Measurements from ENCODE around the gene GATA2. TPM values are rescaled to one million over a fixed set of nuclear protein-coding genes. Genes with fewer than 3 reads are reported as not detected.

GATA2 gene
- total RNA-seq, 6 donors from 2014 or later = 17.8 to 97.0 (median 63.0) TPM

DNA sequence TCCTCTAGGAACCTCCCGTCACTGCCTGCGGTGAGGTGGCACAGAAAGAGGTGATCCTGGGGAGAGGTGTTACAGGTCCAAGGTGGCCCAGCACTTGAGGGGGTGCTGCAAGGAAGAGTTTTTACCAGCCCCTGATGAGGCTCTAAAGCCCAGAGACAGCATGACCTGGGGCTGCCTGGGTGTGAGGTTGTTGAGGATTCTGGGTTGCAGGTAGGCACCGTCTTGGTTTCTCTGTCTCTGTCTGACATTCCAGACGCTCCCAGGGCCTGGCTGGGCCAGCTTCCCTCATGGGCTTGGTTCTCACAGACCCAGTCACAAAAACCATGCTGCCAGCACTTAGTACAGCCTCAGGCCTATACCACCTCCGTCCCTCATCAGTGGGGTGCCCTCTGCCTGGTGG is 57.4 kb downstream of the GATA2 start:
- DNase-seq (no peak), ATAC-seq (ENCODE audit: low FRiP score in 2 of 2) (no peak)
- Histone ChIP-seq H3K4me3 (no peak overlapping the region), H3K4me1 (peaks cover 9 to 13% (median 12%) of the 10 kb centered on the region in 4 donors), H3K27me3 (peaks cover 0 to 18% (median 8%) of the 10 kb centered on the region in 4 donors), H3K9me3 (no peaks in the 10 kb centered on the region), H3K27ac (no peak overlapping the region), H3K36me3 (no peaks in the 10 kb centered on the region)
- WGBS, 2 donors = 78 to 85% methylated on average over 1 to 5 of the region's 5 CpGs
- TF ChIP-seq POLR2A (IDR thresholded peaks at IDR 0.05) (no peak), POLR2AphosphoS5 (IDR thresholded peaks at IDR 0.05) (no peak)

DNA sequence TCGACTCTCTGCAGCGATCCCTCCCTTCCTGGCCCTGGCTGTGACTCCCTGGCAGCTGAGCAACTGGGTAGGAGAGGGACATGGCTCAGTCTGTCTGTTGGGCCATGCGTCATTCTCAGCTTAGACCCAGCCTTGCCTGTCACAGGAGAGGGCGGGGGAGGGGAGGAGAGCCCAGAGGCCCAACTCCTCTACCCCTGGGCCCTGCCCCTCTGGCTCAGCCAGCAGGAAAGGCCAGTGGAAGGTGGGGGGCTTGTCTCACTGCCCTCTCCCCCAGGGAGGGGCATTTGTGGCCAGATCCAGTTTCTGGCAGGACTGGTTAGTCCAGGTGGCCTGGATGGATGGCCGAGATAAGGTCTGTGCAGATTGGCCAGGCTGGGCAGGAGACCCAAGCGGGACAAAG is 57.9 kb downstream of the GATA2 start:
- 85 to 86% methylated on average over 2 to 6 of the region's 6 CpGs for WGBS, 2 donors
- peaks cover 0 to 18% (median 8%) of the 10 kb centered on the region in 4 donors for H3K27me3 ChIP-seq
- DNase-seq = no peak
- no peaks in the 10 kb centered on the region for H3K9me3 ChIP-seq
- TF ChIP-seq EP300 (IDR thresholded peaks at IDR 0.05) (no peak), POLR2A (IDR thresholded peaks at IDR 0.05) (no peak), POLR2AphosphoS5 (IDR thresholded peaks at IDR 0.05) (no peak)
- TF ChIP-seq, protein P1, sequence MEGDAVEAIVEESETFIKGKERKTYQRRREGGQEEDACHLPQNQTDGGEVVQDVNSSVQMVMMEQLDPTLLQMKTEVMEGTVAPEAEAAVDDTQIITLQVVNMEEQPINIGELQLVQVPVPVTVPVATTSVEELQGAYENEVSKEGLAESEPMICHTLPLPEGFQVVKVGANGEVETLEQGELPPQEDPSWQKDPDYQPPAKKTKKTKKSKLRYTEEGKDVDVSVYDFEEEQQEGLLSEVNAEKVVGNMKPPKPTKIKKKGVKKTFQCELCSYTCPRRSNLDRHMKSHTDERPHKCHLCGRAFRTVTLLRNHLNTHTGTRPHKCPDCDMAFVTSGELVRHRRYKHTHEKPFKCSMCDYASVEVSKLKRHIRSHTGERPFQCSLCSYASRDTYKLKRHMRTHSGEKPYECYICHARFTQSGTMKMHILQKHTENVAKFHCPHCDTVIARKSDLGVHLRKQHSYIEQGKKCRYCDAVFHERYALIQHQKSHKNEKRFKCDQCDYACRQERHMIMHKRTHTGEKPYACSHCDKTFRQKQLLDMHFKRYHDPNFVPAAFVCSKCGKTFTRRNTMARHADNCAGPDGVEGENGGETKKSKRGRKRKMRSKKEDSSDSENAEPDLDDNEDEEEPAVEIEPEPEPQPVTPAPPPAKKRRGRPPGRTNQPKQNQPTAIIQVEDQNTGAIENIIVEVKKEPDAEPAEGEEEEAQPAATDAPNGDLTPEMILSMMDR (IDR thresholded peaks at IDR 0.05) = no peak
- H3K4me1 ChIP-seq = peaks cover 9 to 13% (median 12%) of the 10 kb centered on the region in 4 donors
- no peak overlapping the region for H3K27ac ChIP-seq
- H3K36me3 ChIP-seq = no peaks in the 10 kb centered on the region
- no peak overlapping the region for H3K4me3 ChIP-seq
- no peak for ATAC-seq (ENCODE audit: low FRiP score in 2 of 2)

DNA sequence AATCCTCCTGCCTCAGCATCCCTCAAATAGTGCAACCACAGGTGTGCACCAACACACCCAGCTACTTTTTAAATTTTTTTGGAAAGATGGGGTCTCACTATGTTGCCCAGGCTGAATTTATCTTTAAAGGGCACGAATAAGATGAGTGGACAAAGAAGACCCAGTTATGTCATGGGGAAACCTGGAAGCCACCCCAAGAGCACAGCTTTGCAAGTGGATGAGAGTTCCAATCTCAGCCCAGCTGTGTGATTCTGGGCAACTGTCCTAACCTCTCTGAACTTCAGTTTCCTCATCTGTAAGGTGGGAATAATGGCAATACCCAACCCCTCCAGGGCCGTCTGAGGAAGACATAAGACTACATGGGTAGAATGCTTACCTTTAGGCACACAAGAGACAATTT is 58.5 kb downstream of the GATA2 start:
- no peaks in the 10 kb centered on the region for H3K9me3 ChIP-seq
- DNase-seq = no peak
- ATAC-seq (ENCODE audit: low FRiP score in 2 of 2) = no peak
- no peak overlapping the region for H3K4me3 ChIP-seq
- WGBS, 2 donors = 86 to 93% methylated on average over 2 of the region's 2 CpGs
- H3K36me3 ChIP-seq = no peaks in the 10 kb centered on the region
- no peak for TF ChIP-seq EP300 (IDR thresholded peaks at IDR 0.05)
- no peak for TF ChIP-seq POLR2A (IDR thresholded peaks at IDR 0.05)
- no peak for TF ChIP-seq POLR2AphosphoS5 (IDR thresholded peaks at IDR 0.05)
- TF ChIP-seq, protein P1 (IDR thresholded peaks at IDR 0.05) = no peak
- peaks cover 9 to 13% (median 12%) of the 10 kb centered on the region in 4 donors for H3K4me1 ChIP-seq
- H3K27me3 ChIP-seq = peaks cover 0 to 18% (median 8%) of the 10 kb centered on the region in 4 donors
- no peak overlapping the region for H3K27ac ChIP-seq

DNA sequence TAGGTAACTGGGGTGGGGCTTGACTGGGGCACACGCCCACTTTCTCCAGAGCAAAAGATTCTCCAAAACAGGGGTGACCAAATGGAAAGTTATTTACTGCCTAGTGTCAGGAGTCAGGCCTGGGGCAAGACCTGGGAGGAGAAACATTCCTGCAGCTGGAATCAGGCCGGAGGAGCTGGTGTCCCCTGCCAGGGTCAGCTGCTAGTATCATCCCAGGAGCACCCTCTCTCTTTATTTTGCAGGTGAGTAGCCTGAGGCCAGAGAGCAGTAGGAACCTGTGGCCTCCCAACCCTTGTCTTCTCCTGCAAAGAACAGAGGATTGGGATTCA is 59.2 kb downstream of the GATA2 start:
- TF ChIP-seq POLR2AphosphoS5 (IDR thresholded peaks at IDR 0.05) = no peak
- TF ChIP-seq EP300 (IDR thresholded peaks at IDR 0.05) = no peak
- TF ChIP-seq POLR2A (IDR thresholded peaks at IDR 0.05) = no peak
- TF ChIP-seq, protein P1 (IDR thresholded peaks at IDR 0.05) = no peak
- Histone ChIP-seq H3K36me3 (no peaks in the 10 kb centered on the region), H3K4me1 (peaks cover 9 to 13% (median 12%) of the 10 kb centered on the region in 4 donors), H3K9me3 (no peaks in the 10 kb centered on the region), H3K4me3 (no peak overlapping the region), H3K27me3 (peaks cover 0 to 18% (median 8%) of the 10 kb centered on the region in 4 donors), H3K27ac (no peak overlapping the region)
- ATAC-seq (ENCODE audit: low FRiP score in 2 of 2) = no peak
- DNase-seq = no peak
- 39 to 88% methylated on average over 2 of the region's 2 CpGs for WGBS, 2 donors

DNA sequence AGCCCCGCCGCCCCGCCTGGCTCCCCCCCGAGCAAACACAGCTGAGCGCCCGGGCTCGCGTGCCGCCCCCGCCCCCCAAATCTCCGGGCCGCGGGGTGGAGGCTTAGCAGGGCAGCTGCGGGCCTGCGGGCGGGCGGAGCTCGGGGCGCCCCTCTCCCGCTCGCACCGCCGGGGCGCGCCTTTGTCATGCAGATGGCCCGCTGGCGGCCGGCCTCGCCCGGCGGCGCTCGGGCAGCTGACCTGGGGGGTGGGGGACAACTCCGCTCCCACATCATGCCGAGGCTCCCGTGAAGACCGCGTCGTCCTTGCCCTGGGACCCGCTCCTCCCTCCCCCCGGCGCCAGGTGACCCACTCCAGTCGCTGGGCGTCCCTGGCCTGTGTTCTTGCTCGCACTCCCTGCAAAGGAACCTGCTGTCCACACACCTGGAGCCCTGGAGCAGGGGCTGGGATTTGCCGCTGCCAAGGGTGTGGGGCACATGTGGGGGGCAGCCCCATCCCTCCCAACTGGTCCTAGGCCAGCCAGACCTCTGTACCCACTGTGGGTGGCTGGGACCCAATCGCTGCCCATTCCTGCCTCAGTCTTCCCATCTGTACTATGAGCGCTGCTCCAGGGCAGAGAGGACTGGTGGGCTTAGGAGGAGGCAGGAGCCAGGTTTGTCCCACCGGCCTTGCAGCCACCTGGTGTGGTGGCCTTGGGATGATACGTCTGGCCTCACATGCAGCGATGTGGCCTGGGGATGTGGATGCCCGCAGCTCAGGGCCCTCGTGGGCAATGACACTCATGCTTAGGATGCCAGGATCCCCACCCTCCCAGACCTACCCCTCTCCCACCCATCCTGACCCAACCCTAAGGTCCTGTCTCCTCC is 59.8 kb downstream of the GATA2 start:
- H3K27ac ChIP-seq = no peak overlapping the region
- peaks cover 9 to 13% (median 12%) of the 10 kb centered on the region in 4 donors for H3K4me1 ChIP-seq
- peak overlapping the region in 3 of 4 donors; percentile 27 to 49 (median 45) for H3K4me3 ChIP-seq
- WGBS, 2 donors = 59% methylated on average over 14 of the region's 53 CpGs; no CpG with 5 or more reads in 1 of the 2 donors
- peaks cover 0 to 18% (median 8%) of the 10 kb centered on the region in 4 donors for H3K27me3 ChIP-seq
- H3K36me3 ChIP-seq = no peaks in the 10 kb centered on the region
- no peak for ATAC-seq (ENCODE audit: low FRiP score in 2 of 2)
- no peaks in the 10 kb centered on the region for H3K9me3 ChIP-seq
- TF ChIP-seq POLR2AphosphoS5 (IDR thresholded peaks at IDR 0.05) (no peak), EP300 (IDR thresholded peaks at IDR 0.05) (no peak), POLR2A (IDR thresholded peaks at IDR 0.05) (no peak)
- TF ChIP-seq, protein P1 (IDR thresholded peaks at IDR 0.05) = no peak
- DNase-seq = peak in 1 of 2 donors; percentile 83
